Measurements from ENCODE around the gene PALM.

PALM gene

GRCh38 chr19:782878-783668 is 74.3 kb downstream of the PALM start:
- H3K9ac ChIP-seq (ENCODE audit: low read length): peak overlapping the region; percentile 31
- peak overlapping the region; percentile 95 for H3K27ac ChIP-seq (ENCODE audit: low read depth, low read length)
- H2BK5ac ChIP-seq (ENCODE audit: low read depth, low read length, poor library complexity): peak overlapping the region; percentile 79
- no CpG with 5 or more reads among the region's 30 CpGs for WGBS (ENCODE audit: extremely low coverage, insufficient coverage, insufficient read length)
- H3K4me3 ChIP-seq (ENCODE audit: low read depth, low read length): no peak overlapping the region
- H3K4me2 ChIP-seq (ENCODE audit: low read length): peak overlapping the region; percentile 62
- no peaks in the 10 kb centered on the region for H3K27me3 ChIP-seq (ENCODE audit: insufficient read depth, low read length)
- H3K79me2 ChIP-seq (ENCODE audit: control insufficient read depth, insufficient read depth, low read length, poor library complexity): peaks cover 10% of the 10 kb centered on the region
- peaks cover 31% of the 10 kb centered on the region for H3K79me1 ChIP-seq (ENCODE audit: low read length)
- no peaks in the 10 kb centered on the region for H3K9me3 ChIP-seq (ENCODE audit: insufficient read depth, low read depth, low read length)
- DNase-seq: peak in 1 of 2 donors; percentile 55
- peak overlapping the region; percentile 13 for H2AK5ac ChIP-seq (ENCODE audit: low read length)
- no peaks in the 10 kb centered on the region for H3K36me3 ChIP-seq (ENCODE audit: control insufficient read depth in 1 of 2, insufficient read depth in 2 of 2, low read length in 2 of 2)
- H3K4me1 ChIP-seq (ENCODE audit: control insufficient read depth in 1 of 2, insufficient read depth in 2 of 2, low read length in 2 of 2): peaks cover 26 to 28% of the 10 kb centered on the region in 2 experiments
- peak overlapping the region; percentile 66 for H2AFZ ChIP-seq (ENCODE audit: insufficient read depth, low read length, poor library complexity)
- peak overlapping the region; percentile 42 for H3K4ac ChIP-seq (ENCODE audit: low read depth, low read length)
- peak overlapping the region; percentile 55 for H2BK120ac ChIP-seq (ENCODE audit: insufficient read depth, low read length, poor library complexity)
- H3K18ac ChIP-seq (ENCODE audit: low read length): peak overlapping the region; percentile 17
- H2BK12ac ChIP-seq (ENCODE audit: low read length): peak overlapping the region; percentile 68
- peak overlapping the region; percentile 45 for H3K14ac ChIP-seq (ENCODE audit: low read length)
- H4K8ac ChIP-seq (ENCODE audit: low read depth, low read length): peak overlapping the region; percentile 49
- no peak overlapping the region for H4K12ac ChIP-seq (ENCODE audit: low read depth, low read length)
- no peak overlapping the region for H3K23ac ChIP-seq (ENCODE audit: low read length)
- peak overlapping the region; percentile 78 for H4K91ac ChIP-seq (ENCODE audit: low read depth, low read length)

GRCh38 chr19:784541-784940 is 75.8 kb downstream of the PALM start:
- peaks cover 30% of the 10 kb centered on the region for H3K79me1 ChIP-seq (ENCODE audit: low read length)
- H2BK12ac ChIP-seq (ENCODE audit: low read length): peak overlapping the region; percentile 4
- no peak overlapping the region for H4K91ac ChIP-seq (ENCODE audit: low read depth, low read length)
- no peak overlapping the region for H2BK120ac ChIP-seq (ENCODE audit: insufficient read depth, low read length, poor library complexity)
- DNase-seq: no peak
- no peaks in the 10 kb centered on the region for H3K9me3 ChIP-seq (ENCODE audit: insufficient read depth, low read depth, low read length)
- H2AFZ ChIP-seq (ENCODE audit: insufficient read depth, low read length, poor library complexity): no peak overlapping the region
- no peaks in the 10 kb centered on the region for H3K27me3 ChIP-seq (ENCODE audit: insufficient read depth, low read length)
- no CpG with 5 or more reads among the region's 13 CpGs for WGBS (ENCODE audit: extremely low coverage, insufficient coverage, insufficient read length)
- H3K4me1 ChIP-seq (ENCODE audit: control insufficient read depth in 1 of 2, insufficient read depth in 2 of 2, low read length in 2 of 2): peaks cover 24 to 32% of the 10 kb centered on the region in 2 experiments
- no peak overlapping the region for H4K12ac ChIP-seq (ENCODE audit: low read depth, low read length)
- peak overlapping the region; percentile 3 for H2AK5ac ChIP-seq (ENCODE audit: low read length)
- H3K36me3 ChIP-seq (ENCODE audit: control insufficient read depth in 1 of 2, insufficient read depth in 2 of 2, low read length in 2 of 2): no peaks in the 10 kb centered on the region
- H3K23ac ChIP-seq (ENCODE audit: low read length): no peak overlapping the region
- H3K4me3 ChIP-seq (ENCODE audit: low read depth, low read length): no peak overlapping the region
- H2BK5ac ChIP-seq (ENCODE audit: low read depth, low read length, poor library complexity): no peak overlapping the region
- H3K4me2 ChIP-seq (ENCODE audit: low read length): no peak overlapping the region
- peak overlapping the region; percentile 60 for H3K4ac ChIP-seq (ENCODE audit: low read depth, low read length)
- peak overlapping the region; percentile 8 for H3K18ac ChIP-seq (ENCODE audit: low read length)
- peak overlapping the region; percentile 3 for H3K14ac ChIP-seq (ENCODE audit: low read length)
- no peak overlapping the region for H4K8ac ChIP-seq (ENCODE audit: low read depth, low read length)
- no peak overlapping the region for H3K9ac ChIP-seq (ENCODE audit: low read length)
- H3K79me2 ChIP-seq (ENCODE audit: control insufficient read depth, insufficient read depth, low read length, poor library complexity): peaks cover 5% of the 10 kb centered on the region
- no peak overlapping the region for H3K27ac ChIP-seq (ENCODE audit: low read depth, low read length)

- H2BK5ac ChIP-seq (ENCODE audit: low read depth, low read length, poor library complexity): peak overlapping the region; percentile 72
- H2AFZ ChIP-seq (ENCODE audit: insufficient read depth, low read length, poor library complexity): no peak overlapping the region
- DNase-seq: peak; percentile 37
- H3K9me3 ChIP-seq (ENCODE audit: insufficient read depth, low read depth, low read length): no peaks in the 10 kb centered on the region
- H2BK120ac ChIP-seq (ENCODE audit: insufficient read depth, low read length, poor library complexity): peak overlapping the region; percentile 34
- peak overlapping the region; percentile 61 for H4K91ac ChIP-seq (ENCODE audit: low read depth, low read length)
- H3K4me2 ChIP-seq (ENCODE audit: low read length): no peak overlapping the region
- H3K9ac ChIP-seq (ENCODE audit: low read length): no peak overlapping the region
- H4K8ac ChIP-seq (ENCODE audit: low read depth, low read length): no peak overlapping the region
- H2BK12ac ChIP-seq (ENCODE audit: low read length): peak overlapping the region; percentile 4
- peak overlapping the region; percentile 40 for H3K14ac ChIP-seq (ENCODE audit: low read length)
- H3K4me3 ChIP-seq (ENCODE audit: low read depth, low read length): no peak overlapping the region
- no peak overlapping the region for H3K18ac ChIP-seq (ENCODE audit: low read length)
- peaks cover 25 to 31% of the 10 kb centered on the region in 2 experiments for H3K4me1 ChIP-seq (ENCODE audit: control insufficient read depth in 1 of 2, insufficient read depth in 2 of 2, low read length in 2 of 2)
- peak overlapping the region; percentile 92 for H2AK5ac ChIP-seq (ENCODE audit: low read length)
- no peak overlapping the region for H4K12ac ChIP-seq (ENCODE audit: low read depth, low read length)
- H3K27ac ChIP-seq (ENCODE audit: low read depth, low read length): no peak overlapping the region
- no peak overlapping the region for H3K23ac ChIP-seq (ENCODE audit: low read length)
- no peaks in the 10 kb centered on the region for H3K36me3 ChIP-seq (ENCODE audit: control insufficient read depth in 1 of 2, insufficient read depth in 2 of 2, low read length in 2 of 2)
- peaks cover 30% of the 10 kb centered on the region for H3K79me1 ChIP-seq (ENCODE audit: low read length)
- H3K4ac ChIP-seq (ENCODE audit: low read depth, low read length): no peak overlapping the region
- H3K27me3 ChIP-seq (ENCODE audit: insufficient read depth, low read length): no peaks in the 10 kb centered on the region
- WGBS (ENCODE audit: extremely low coverage, insufficient coverage, insufficient read length): no CpG with 5 or more reads among the region's 16 CpGs
- H3K79me2 ChIP-seq (ENCODE audit: control insufficient read depth, insufficient read depth, low read length, poor library complexity): peaks cover 2% of the 10 kb centered on the region
Observed at GRCh38 chr19:787536-787935, 78.8 kb downstream of the PALM start.

GRCh38 chr19:788686-788982 is 79.9 kb downstream of the PALM start:
- Histone ChIP-seq H3K27me3 (ENCODE audit: insufficient read depth, low read length) (no peaks in the 10 kb centered on the region), H3K4ac (ENCODE audit: low read depth, low read length) (no peak overlapping the region), H3K14ac (ENCODE audit: low read length) (peak overlapping the region; percentile 78), H3K36me3 (ENCODE audit: control insufficient read depth in 1 of 2, insufficient read depth in 2 of 2, low read length in 2 of 2) (no peaks in the 10 kb centered on the region), H2AK5ac (ENCODE audit: low read length) (no peak overlapping the region), H2BK12ac (ENCODE audit: low read length) (peak overlapping the region; percentile 93), H2BK120ac (ENCODE audit: insufficient read depth, low read length, poor library complexity) (peak overlapping the region; percentile 87), H3K27ac (ENCODE audit: low read depth, low read length) (peak overlapping the region; percentile 92), H3K18ac (ENCODE audit: low read length) (peak overlapping the region; percentile 68), H3K79me1 (ENCODE audit: low read length) (peaks cover 22% of the 10 kb centered on the region), H3K4me2 (ENCODE audit: low read length) (peak overlapping the region; percentile 40), H2BK5ac (ENCODE audit: low read depth, low read length, poor library complexity) (peak overlapping the region; percentile 88), H3K9ac (ENCODE audit: low read length) (peak overlapping the region; percentile 24), H2AFZ (ENCODE audit: insufficient read depth, low read length, poor library complexity) (peak overlapping the region; percentile 64), H3K23ac (ENCODE audit: low read length) (no peak overlapping the region), H3K79me2 (ENCODE audit: control insufficient read depth, insufficient read depth, low read length, poor library complexity) (no peaks in the 10 kb centered on the region), H3K4me1 (ENCODE audit: control insufficient read depth in 1 of 2, insufficient read depth in 2 of 2, low read length in 2 of 2) (peaks cover 19 to 21% of the 10 kb centered on the region in 2 experiments), H4K8ac (ENCODE audit: low read depth, low read length) (peak overlapping the region; percentile 50), H3K9me3 (ENCODE audit: insufficient read depth, low read depth, low read length) (no peaks in the 10 kb centered on the region), H3K4me3 (ENCODE audit: low read depth, low read length) (no peak overlapping the region), H4K12ac (ENCODE audit: low read depth, low read length) (no peak overlapping the region), H4K91ac (ENCODE audit: low read depth, low read length) (peak overlapping the region; percentile 95)
- no peak for DNase-seq
- no CpG with 5 or more reads among the region's 11 CpGs for WGBS (ENCODE audit: extremely low coverage, insufficient coverage, insufficient read length)
